D721Med (cell line): ENCODE measurements around the gene FBXL3.

Source experiments
- DNase-seq: peaks from one replicate; pipeline ENCODE4 v3.0.0; 2011; ENCODE audit warnings: low spot score; ENCODE audit not compliant: insufficient read length
- FAIRE-seq: peaks from 2 replicates; lab custom pipeline; 2011; peaks lifted over from hg19 to GRCh38; lab: Jason Lieb, UNC
- TF ChIP-seq, protein P1 (sequence below): IDR thresholded peaks from 2 replicates; pipeline ENCODE4 v1.5.1; 2012; ENCODE audit warnings: mild to moderate bottlenecking, control low read depth; ENCODE audit not compliant: insufficient read depth; ENCODE audit errors: missing control alignments

The FBXL3 gene

DNA sequence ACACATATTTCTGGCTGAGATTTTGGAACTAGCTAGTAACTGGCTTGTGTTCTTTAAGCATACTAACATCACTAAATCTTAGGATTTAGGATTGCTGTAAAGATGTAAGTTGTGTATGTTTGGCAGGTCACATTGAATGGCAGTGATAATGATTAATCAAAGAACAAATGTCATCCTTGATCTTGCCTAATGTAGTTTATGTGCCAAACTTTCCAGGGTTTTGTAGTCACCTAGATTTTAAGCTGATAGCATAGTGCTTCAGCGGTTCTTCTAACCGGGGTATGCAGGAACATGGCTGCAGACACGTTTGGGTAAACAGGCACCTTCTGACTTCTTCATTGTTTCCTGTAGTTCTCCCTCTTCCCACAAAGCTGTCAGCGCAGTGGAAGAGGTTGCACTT is 25.4 kb downstream of the FBXL3 start:
- FAIRE-seq, result no peak
- TF ChIP-seq, protein P1, sequence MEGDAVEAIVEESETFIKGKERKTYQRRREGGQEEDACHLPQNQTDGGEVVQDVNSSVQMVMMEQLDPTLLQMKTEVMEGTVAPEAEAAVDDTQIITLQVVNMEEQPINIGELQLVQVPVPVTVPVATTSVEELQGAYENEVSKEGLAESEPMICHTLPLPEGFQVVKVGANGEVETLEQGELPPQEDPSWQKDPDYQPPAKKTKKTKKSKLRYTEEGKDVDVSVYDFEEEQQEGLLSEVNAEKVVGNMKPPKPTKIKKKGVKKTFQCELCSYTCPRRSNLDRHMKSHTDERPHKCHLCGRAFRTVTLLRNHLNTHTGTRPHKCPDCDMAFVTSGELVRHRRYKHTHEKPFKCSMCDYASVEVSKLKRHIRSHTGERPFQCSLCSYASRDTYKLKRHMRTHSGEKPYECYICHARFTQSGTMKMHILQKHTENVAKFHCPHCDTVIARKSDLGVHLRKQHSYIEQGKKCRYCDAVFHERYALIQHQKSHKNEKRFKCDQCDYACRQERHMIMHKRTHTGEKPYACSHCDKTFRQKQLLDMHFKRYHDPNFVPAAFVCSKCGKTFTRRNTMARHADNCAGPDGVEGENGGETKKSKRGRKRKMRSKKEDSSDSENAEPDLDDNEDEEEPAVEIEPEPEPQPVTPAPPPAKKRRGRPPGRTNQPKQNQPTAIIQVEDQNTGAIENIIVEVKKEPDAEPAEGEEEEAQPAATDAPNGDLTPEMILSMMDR, result no peak
- DNase-seq, result no peak

DNA sequence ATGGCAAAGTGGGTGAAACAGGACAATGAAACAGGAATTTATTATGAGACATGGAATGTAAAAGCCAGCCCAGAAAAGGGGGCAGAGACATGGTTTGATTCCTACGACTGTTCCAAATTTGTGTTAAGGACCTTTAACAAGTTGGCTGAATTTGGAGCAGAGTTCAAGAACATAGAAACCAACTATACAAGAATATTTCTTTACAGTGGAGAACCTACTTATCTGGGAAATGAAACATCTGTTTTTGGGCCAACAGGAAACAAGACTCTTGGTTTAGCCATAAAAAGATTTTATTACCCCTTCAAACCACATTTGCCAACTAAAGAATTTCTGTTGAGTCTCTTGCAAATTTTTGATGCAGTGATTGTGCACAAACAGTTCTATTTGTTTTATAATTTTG is 26.5 kb downstream of the FBXL3 start:
- FAIRE-seq (no peak), DNase-seq (no peak)
- TF ChIP-seq, protein P1, result no peak

DNA sequence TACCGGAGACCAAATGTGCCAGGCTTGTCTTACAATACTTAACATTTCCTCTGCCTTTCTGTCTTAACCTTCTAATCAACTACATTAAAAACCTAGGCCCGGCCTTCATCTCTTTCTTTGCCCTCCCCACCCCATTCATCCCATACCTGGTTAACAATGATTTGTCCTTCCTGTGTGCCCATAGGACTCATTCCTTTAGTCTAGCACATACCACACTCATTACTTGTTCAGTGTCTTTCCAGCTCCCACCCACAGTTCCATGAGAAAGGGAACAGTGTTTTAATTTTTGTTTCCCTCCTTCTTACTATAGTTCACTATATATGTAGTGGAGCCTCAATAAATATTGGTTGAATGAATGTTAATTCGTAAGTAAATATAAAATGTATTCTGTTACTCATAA is 32.7 kb downstream of the FBXL3 start:
- TF ChIP-seq, protein P1, result no peak
- DNase-seq (no peak), FAIRE-seq (no peak)

DNA sequence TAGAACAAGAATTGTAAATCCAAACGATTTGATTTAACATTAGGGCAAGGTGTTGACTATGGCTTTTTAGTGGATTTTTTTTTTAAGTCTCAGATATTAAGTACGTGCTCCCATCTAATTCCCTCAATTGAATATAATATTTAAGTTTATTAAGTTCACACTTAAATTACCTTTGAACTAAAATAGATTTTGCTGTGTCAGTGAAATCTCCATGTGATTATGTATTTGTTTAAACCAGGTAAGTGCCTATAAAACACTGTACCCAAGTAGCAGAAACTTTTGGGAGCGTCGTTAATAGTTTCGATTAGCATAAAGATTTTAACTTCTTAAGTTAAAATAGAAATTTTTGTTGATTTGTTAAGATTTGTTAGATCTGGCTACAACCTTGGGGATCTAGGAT is 33.5 kb downstream of the FBXL3 start:
- FAIRE-seq, result no peak
- DNase-seq, result no peak
- TF ChIP-seq, protein P1, result no peak

DNA sequence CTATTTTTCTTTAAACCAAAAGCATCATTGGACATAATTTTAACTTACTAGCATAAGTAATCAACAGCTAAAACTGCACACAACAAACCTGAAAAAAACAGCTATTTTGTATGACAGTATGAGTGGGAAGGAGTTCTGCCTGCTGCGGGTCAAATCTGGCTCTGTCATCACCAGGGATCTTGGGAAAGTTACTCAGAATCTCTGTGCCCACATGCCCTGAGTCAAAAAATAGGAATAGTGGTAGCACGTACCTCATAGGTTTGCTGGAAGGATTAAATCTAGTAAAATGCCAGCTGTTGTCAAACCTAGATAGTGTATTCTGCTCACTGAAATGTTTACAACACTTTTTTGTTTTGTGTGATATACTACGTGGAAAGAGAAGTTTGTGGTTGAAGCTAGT is 33.9 kb downstream of the FBXL3 start:
- TF ChIP-seq, protein P1, result no peak
- no peak for FAIRE-seq
- no peak for DNase-seq

DNA sequence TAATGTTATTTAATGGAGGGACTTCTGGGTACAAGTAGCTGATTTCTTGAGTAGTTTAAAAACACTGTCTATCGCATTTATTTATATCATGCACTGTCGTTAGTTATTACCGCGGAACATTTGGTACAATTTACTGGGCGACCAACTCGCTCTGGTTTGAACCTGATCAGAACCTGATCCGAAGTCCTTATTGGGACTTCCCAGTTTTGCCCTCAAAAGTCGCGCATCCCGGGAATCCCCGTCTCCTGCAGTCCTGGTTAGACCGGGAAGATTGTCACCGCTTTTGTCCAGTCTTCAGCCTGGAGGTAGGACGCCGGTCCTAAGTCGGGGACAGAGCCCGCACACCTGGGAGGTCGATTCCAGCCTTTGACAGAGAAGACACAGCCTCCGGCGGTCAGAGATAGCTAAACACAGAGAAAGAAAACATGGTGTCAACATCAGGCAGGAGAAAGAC is 34.4 kb downstream of the FBXL3 start:
- no peak for FAIRE-seq

More for the DNA sequence above, 34.4 kb downstream of the FBXL3 start:
- TF ChIP-seq, protein P1, result no peak
- DNase-seq, result no peak
